ENCODE data around the gene REN. TPM values are rescaled to one million over a fixed set of nuclear protein-coding genes. Genes with fewer than 3 reads are reported as not detected.

REN gene
- total and polyA plus RNA-seq, 2 of the 8 experiments (the other 6 are each of a cell fraction or from before 2014, with no cell fraction given) = 0.05 TPM; not detected in 1

- TF ChIP-seq CHD7 (IDR thresholded peaks at IDR 0.05; ENCODE audit: insufficient replicate concordance, low read length) (no peak), NRF1 (IDR thresholded peaks at IDR 0.05; ENCODE audit: low read depth, low read length) (no peak), TCF12 (IDR thresholded peaks at IDR 0.05; ENCODE audit: low read depth, low read length) (no peak), HDAC6 (IDR thresholded peaks at IDR 0.05; ENCODE audit: low read depth, low read length) (no peak), TAF1 (IDR thresholded peaks at IDR 0.05; ENCODE audit: low read depth, low read length) (no peak), SIRT6 (IDR thresholded peaks at IDR 0.05; ENCODE audit: low read length) (no peak), SUZ12 (IDR thresholded peaks at IDR 0.05; ENCODE audit: low read length) (no peak)
Observed at GRCh38 chr1:204181116-204181515, 15.0 kb upstream of the REN start (continued).
